ENCODE results near the gene AP5Z1.

- TF ChIP-seq EZH2phosphoT487 (IDR thresholded peaks at IDR 0.05; ENCODE audit: insufficient read depth, low read depth) (no peak), EZH2 (IDR thresholded peaks at IDR 0.05; ENCODE audit: insufficient read depth, poor library complexity, severe bottlenecking) (no peak)
These were observed 12.1 kb downstream of the AP5Z1 start for GRCh38 chr7:4787541-4787940.

Data from GM23248 (cell line).